H1 (cell line): Measurements from ENCODE around the gene LRP5. TPM values are rescaled to one million over a fixed set of nuclear protein-coding genes. Genes with fewer than 3 reads are reported as not detected.

Source experiments
- CTCF ChIA-PET: fragments of 300-600 bp; sonication (Branson Sonifier 250); formaldehyde crosslinking; loops from one replicate; lab custom pipeline; 2021; ENCODE audit not compliant: partially characterized antibody; lab: Charles Lee
- POLR2A ChIA-PET: fragments of 300-600 bp; sonication (Branson Sonifier 250); formaldehyde crosslinking; loops from one replicate; lab custom pipeline; 2021; ENCODE audit warnings: inconsistent platforms; ENCODE audit not compliant: partially characterized antibody; lab: Charles Lee
- DNase-seq, 2 experiments: peaks; one replicate each; pipeline versions ENCODE4 v3.0.0 to v3.0.0-alpha.2; 2010 to 2022; ENCODE audit warnings: low spot score in 2 of 2, low read depth in 1 of 2, mixed read lengths in 1 of 2
- FAIRE-seq: peaks from 2 replicates; lab custom pipeline; 2011; peaks lifted over from hg19 to GRCh38; lab: Jason Lieb, UNC
- H2AFZ ChIP-seq: 2 replicates; pipeline ENCODE4 v1.8.1; 2012; ENCODE audit warnings: low read length, inconsistent platforms
- H2AK5ac ChIP-seq: 2 replicates; pipeline ENCODE4 v1.6.1; 2013; ENCODE audit warnings: low read depth, low read length
- H2BK120ac ChIP-seq: replicated peaks from 2 replicates; pipeline ENCODE3; 2013; ENCODE audit warnings: low read depth, low read length, inconsistent platforms
- H2BK12ac ChIP-seq: 2 replicates; pipeline ENCODE4 v1.6.1; 2013; ENCODE audit warnings: low read depth, low read length
- H2BK15ac ChIP-seq: 2 replicates; pipeline ENCODE4 v1.6.1; 2013; ENCODE audit warnings: low read length
- H2BK20ac ChIP-seq: 2 replicates; pipeline ENCODE4 v1.6.1; 2013; ENCODE audit warnings: low read length
- H2BK5ac ChIP-seq: 2 replicates; pipeline ENCODE4 v1.6.1; 2013; ENCODE audit warnings: low read depth, low read length
- H3K14ac ChIP-seq: 2 replicates; pipeline ENCODE4 v1.6.1; 2013; ENCODE audit warnings: inconsistent platforms; ENCODE audit not compliant: insufficient read length
- H3K18ac ChIP-seq: 2 replicates; pipeline ENCODE4 v1.6.1; 2013; ENCODE audit warnings: low read length; ENCODE audit errors: extremely low read depth
- H3K23ac ChIP-seq: 2 replicates; pipeline ENCODE4 v1.6.1; 2013; ENCODE audit warnings: inconsistent platforms; ENCODE audit not compliant: insufficient read length
- H3K23me2 ChIP-seq: 2 replicates; pipeline ENCODE4 v1.6.1; 2013; ENCODE audit warnings: low read depth, low read length
- H3K27ac ChIP-seq: 2 replicates; pipeline ENCODE4 v1.6.1; 2011; ENCODE audit warnings: low read depth, low read length, inconsistent platforms
- H3K27me3 ChIP-seq, 4 experiments: replicated peaks in 1 of 4; 1 replicate in 1 of 4; 2 replicates in 3 of 4; pipeline versions ENCODE4 v1.6.1 to v1.8.1; 2011 to 2013; ENCODE audit warnings: low read length in 3 of 4, mild to moderate bottlenecking in 3 of 4, inconsistent platforms in 2 of 4, mixed read lengths in 2 of 4, moderate library complexity in 1 of 4; ENCODE audit not compliant: control insufficient read depth in 3 of 4, insufficient read depth in 3 of 4; ENCODE audit errors: extremely low read depth in 1 of 4
- H3K36me3 ChIP-seq, 4 experiments: 2 replicates each; pipeline versions ENCODE4 v1.6.1 to v1.8.1; 2011 to 2013; ENCODE audit warnings: mild to moderate bottlenecking in 4 of 4, low read length in 3 of 4, moderate library complexity in 2 of 4, control low read depth in 1 of 4, inconsistent platforms in 1 of 4; ENCODE audit not compliant: insufficient read depth in 4 of 4, control insufficient read depth in 2 of 4
- H3K4ac ChIP-seq: replicated peaks from 2 replicates; pipeline ENCODE3; 2013; ENCODE audit warnings: low read length, low read depth, mixed read lengths, inconsistent platforms; ENCODE audit not compliant: insufficient read length
- H3K4me1 ChIP-seq, 4 experiments: replicated peaks in 1 of 4; 1 replicate in 1 of 4; 2 replicates in 3 of 4; pipeline versions ENCODE4 v1.6.1 to v1.8.1; 2011 to 2013; ENCODE audit warnings: low read length in 3 of 4, inconsistent platforms in 2 of 4, mixed read lengths in 1 of 4; ENCODE audit not compliant: insufficient read depth in 4 of 4, control insufficient read depth in 3 of 4
- H3K4me2 ChIP-seq, 2 experiments: 2 replicates each; pipeline versions ENCODE4 v1.6.1 to v1.8.1; 2011 to 2013; ENCODE audit warnings: low read depth in 2 of 2, low read length in 2 of 2, control low read depth in 1 of 2, inconsistent platforms in 1 of 2, mild to moderate bottlenecking in 1 of 2; ENCODE audit not compliant: insufficient read depth in 1 of 2
- H3K4me3 ChIP-seq, 4 experiments: fragments of 200-600, 300-600 bp in 1 of 4; sonication (generic), shearing (Covaris generic), sonication (Bioruptor Twin) in 1 of 4; 2 replicates each; pipeline versions ENCODE4 v1.5.1 to v1.8.1; 2011 to 2016; ENCODE audit warnings: low read length in 4 of 4, low read depth in 3 of 4, control low read depth in 2 of 4, inconsistent platforms in 2 of 4, mild to moderate bottlenecking in 2 of 4, mixed read lengths in 1 of 4, moderate library complexity in 1 of 4; ENCODE audit not compliant: insufficient read depth in 2 of 4; ENCODE audit errors: extremely low read depth in 1 of 4
- H3K56ac ChIP-seq: replicated peaks from 2 replicates; pipeline ENCODE3; 2013; ENCODE audit warnings: low read depth, mild to moderate bottlenecking, mixed read lengths, low read length, inconsistent platforms; ENCODE audit not compliant: insufficient read length
- H3K79me1 ChIP-seq: 2 replicates; pipeline ENCODE4 v1.6.1; 2013; ENCODE audit warnings: low read depth, low read length, control low read depth
- H3K79me2 ChIP-seq, 2 experiments: 2 replicates each; pipeline versions ENCODE4 v1.6.1 to v1.8.1; 2012 to 2013; ENCODE audit warnings: low read length in 2 of 2, mild to moderate bottlenecking in 2 of 2, inconsistent platforms in 1 of 2; ENCODE audit not compliant: insufficient read depth in 2 of 2, control insufficient read depth in 1 of 2
- H3K9ac ChIP-seq, 4 experiments: replicated peaks in 1 of 4; 1 replicate in 1 of 4; 2 replicates in 3 of 4; pipeline versions ENCODE4 v1.6.1 to v1.8.1; 2011 to 2013; ENCODE audit warnings: low read depth in 3 of 4, low read length in 3 of 4, control low read depth in 2 of 4, mild to moderate bottlenecking in 2 of 4, moderate library complexity in 2 of 4, inconsistent platforms in 1 of 4; ENCODE audit errors: extremely low read depth in 1 of 4
- H3K9me3 ChIP-seq, 2 experiments: 2 replicates each; pipeline versions ENCODE4 v1.6.1 to v1.8.1; 2012 to 2013; ENCODE audit warnings: mild to moderate bottlenecking in 2 of 2, moderate library complexity in 2 of 2, control low read depth in 1 of 2, inconsistent platforms in 1 of 2, low read depth in 1 of 2, low read length in 1 of 2, mixed read lengths in 1 of 2; ENCODE audit not compliant: insufficient read depth in 2 of 2
- H4K20me1 ChIP-seq, 2 experiments: replicated peaks in 1 of 2; 2 replicates each; pipeline versions ENCODE3 to v1.8.1; 2011 to 2013; ENCODE audit warnings: inconsistent platforms in 2 of 2, low read length in 2 of 2, mild to moderate bottlenecking in 1 of 2; ENCODE audit not compliant: insufficient read depth in 2 of 2, control insufficient read depth in 1 of 2
- H4K5ac ChIP-seq: 2 replicates; pipeline ENCODE4 v1.6.1; 2013; ENCODE audit warnings: low read length, low read depth, mixed read lengths, inconsistent platforms; ENCODE audit not compliant: insufficient read length
- H4K8ac ChIP-seq: 2 replicates; pipeline ENCODE4 v1.8.0; 2013; ENCODE audit warnings: mild to moderate bottlenecking, moderate library complexity, low read length, inconsistent platforms; ENCODE audit not compliant: insufficient read depth; ENCODE audit errors: extremely low read depth
- H4K91ac ChIP-seq: replicated peaks from 2 replicates; pipeline ENCODE3; 2013; ENCODE audit warnings: low read length, mixed read lengths, inconsistent platforms; ENCODE audit not compliant: insufficient read length
- CHD2 ChIP-seq: IDR thresholded peaks from 2 replicates; pipeline ENCODE4 v1.6.1; 2012; ENCODE audit warnings: low read length, improper control_type of control experiment
- CTCF ChIP-seq, 3 experiments: IDR thresholded peaks; 1 replicate in 2 of 3; 2 replicates in 1 of 3; pipeline versions ENCODE4 v1.5.1 to v1.6.1; 2011; ENCODE audit warnings: low read length in 3 of 3, mild to moderate bottlenecking in 3 of 3, inconsistent platforms in 2 of 3, low read depth in 1 of 3, moderate library complexity in 1 of 3; ENCODE audit not compliant: insufficient read depth in 1 of 3; ENCODE audit errors: control extremely low read depth in 1 of 3
- EZH2 ChIP-seq: fragments of 200-600 bp; sonication (generic); IDR thresholded peaks from 2 replicates; pipeline ENCODE4 v1.7.1; 2012; ENCODE audit warnings: low read depth, mild to moderate bottlenecking, moderate library complexity, low read length, inconsistent platforms; ENCODE audit not compliant: severe bottlenecking
- KDM1A ChIP-seq: fragments of 200-600, 300-600 bp; sonication (generic); IDR thresholded peaks from 2 replicates; pipeline ENCODE4 v1.7.1; 2016; ENCODE audit warnings: mild to moderate bottlenecking, low read length, borderline replicate concordance
- POLR2A ChIP-seq, 2 experiments: IDR thresholded peaks; 1 replicate in 1 of 2; 2 replicates in 1 of 2; pipeline ENCODE4 v1.6.1; 2011; ENCODE audit warnings: low read depth in 2 of 2, low read length in 2 of 2, mild to moderate bottlenecking in 2 of 2; ENCODE audit errors: control extremely low read depth in 1 of 2
- RNF2 ChIP-seq: fragments of 200-900, 300-1000 bp; sonication (generic); IDR thresholded peaks from 2 replicates; pipeline ENCODE4 v1.7.1; 2016; ENCODE audit warnings: borderline replicate concordance, low read depth, mild to moderate bottlenecking, antibody characterized with exemption, low read length; ENCODE audit not compliant: poor library complexity, severe bottlenecking; ENCODE audit errors: missing control alignments
- SIX5 ChIP-seq: IDR thresholded peaks from 2 replicates; pipeline ENCODE4 v1.6.1; 2011; ENCODE audit warnings: mild to moderate bottlenecking, low read depth, low read length
- WGBS, 2 experiments: shearing (Covaris generic) in 1 of 2; methylation state at CpG; one replicate each; pipeline versions ENCODE4 v1.1.6 to v1.1.7; 2013 to 2015; ENCODE audit warnings: low lambda C conversion rate in 2 of 2, mixed read lengths in 2 of 2, inconsistent platforms in 1 of 2, low coverage in 1 of 2, missing lambda C conversion rate in 1 of 2; ENCODE audit not compliant: insufficient replicate concordance in 2 of 2, insufficient coverage in 1 of 2, insufficient read length in 1 of 2; ENCODE audit errors: extremely low coverage in 1 of 2, missing lambda C conversion rate in 1 of 2; 5-methylcytosine and 5-hydroxymethylcytosine counted together
- polyA plus RNA-seq, 7 experiments: library from polyadenylated mRNA; depleted of rRNA in 3 of 7; stranded (reverse) in 5 of 7; unstranded in 2 of 7; fragments of >200 nt in 5 of 7; fragments of 200-250 nt in 2 of 7; gene quantifications; 1 replicate in 5 of 7; 2 replicates in 1 of 7; 4 replicates in 1 of 7; pipeline versions ENCODE4 v1.2.1 to v1.2.3, GENCODE V29; 2011 to 2013; ENCODE audit warnings: missing spikeins in 2 of 7, mixed read lengths in 2 of 7
- total RNA-seq: library from RNA; stranded (reverse); fragmentation: NEBNext Ultra II Directional; extraction: Animal tissue kit (Norgen Biotek cat#: 25700); gene quantifications from 2 replicates; pipeline ENCODE4 v1.2.1, GENCODE V29; 2021

The LRP5 gene
- total and polyA plus RNA-seq, 2 of the 8 experiments (the other 6 are each of a cell fraction or from before 2014, with no cell fraction given): 19.0 to 38.9 TPM

DNA sequence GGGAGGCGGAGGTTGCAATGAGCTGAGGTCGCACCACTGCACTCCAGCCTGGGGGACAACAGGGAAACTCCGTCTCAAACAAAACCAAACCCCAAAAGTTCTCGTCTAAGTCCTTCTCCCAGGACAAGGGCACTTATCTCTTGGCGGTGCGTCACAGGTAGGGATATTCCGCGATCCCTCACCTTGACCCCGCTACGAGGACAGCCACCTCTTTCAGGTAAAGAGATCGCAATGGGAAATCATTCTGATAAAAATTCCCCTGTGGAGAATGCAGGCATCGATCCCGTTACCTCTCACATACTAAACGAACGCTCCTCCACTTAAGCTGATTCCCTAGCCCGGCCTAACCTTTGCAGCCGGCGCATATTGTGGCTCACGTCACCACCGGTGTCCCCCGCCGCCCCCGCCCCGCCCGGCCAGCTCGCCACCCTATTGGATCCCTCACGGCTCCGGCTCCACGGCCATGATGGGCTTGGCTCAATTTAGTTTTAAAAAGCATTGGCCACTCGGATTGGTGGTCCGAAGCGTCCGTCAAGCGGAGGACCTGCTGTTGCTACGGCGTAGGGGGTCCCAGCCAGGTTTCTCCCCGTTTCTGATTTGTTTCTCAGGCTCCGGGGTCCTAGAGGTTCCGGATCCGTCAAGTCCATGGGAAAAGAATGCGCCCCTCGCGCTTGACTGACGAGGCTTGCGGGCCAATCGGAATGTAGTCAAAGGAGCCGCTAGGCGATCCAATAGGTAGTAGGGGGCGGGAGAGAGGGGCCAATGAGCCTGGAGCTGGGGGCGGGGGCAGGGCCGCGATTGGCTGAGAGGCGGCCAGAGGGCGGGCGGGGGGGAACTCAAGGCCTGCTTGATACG, 147.7 kb downstream of the LRP5 start:
- Histone ChIP-seq H4K20me1 (peaks cover 22 to 23% of the 10 kb centered on the region in 2 experiments), H2AK5ac (no peak overlapping the region), H3K27ac (peak overlapping the region; percentile 97), H2AFZ (no peak overlapping the region), H2BK15ac (no peak overlapping the region), H3K14ac (no peak overlapping the region), H3K18ac (peak overlapping the region; percentile 71), H4K91ac (no peak overlapping the region), H2BK20ac (no peak overlapping the region), H4K5ac (peak overlapping the region; percentile 51), H3K27me3 (no peaks in the 10 kb centered on the region), H3K9ac (peak overlapping the region in 3 of 4 experiments; percentile 77 to 97 (median 93); a peak in 6 of 7 replicates), H3K4me1 (peaks cover 0 to 8% (median 3%) of the 10 kb centered on the region in 4 experiments; a peak in 5 of 7 replicates), H3K36me3 (no peaks in the 10 kb centered on the region; a peak in 2 of 8 replicates), H4K8ac (peak overlapping the region; percentile 99; the same call in 1 of the 2 replicates), H3K79me2 (peaks cover 40 to 43% of the 10 kb centered on the region in 2 experiments), H3K79me1 (peaks cover 6% of the 10 kb centered on the region), H3K56ac (no peak overlapping the region), H2BK5ac (peak overlapping the region; percentile 75), H2BK12ac (no peak overlapping the region), H3K9me3 (no peaks in the 10 kb centered on the region), H3K4ac (no peak overlapping the region), H3K23ac (no peak overlapping the region), H3K4me2 (peak overlapping the region; percentile 53 to 66), H3K4me3 (peak overlapping the region; percentile 92 to 99 (median 95)), H3K23me2 (peaks cover 12% of the 10 kb centered on the region), H2BK120ac (no peak overlapping the region)
- DNase-seq (peak; percentile 97 to 98), FAIRE-seq (no peak)
- ChIA-PET POLR2A (interaction anchor here (0.9 to 2.1 kb wide), 10 partner anchors 9 to 246 kb away, joined by 3 to 8 read pairs (median 4); partner anchors contain the start of gene C11orf24), CTCF (interaction anchor here (0.6 to 2.2 kb wide), 4 partner anchors 12 to 1149 kb away, joined by 3 to 8 read pairs (median 4); no protein-coding TSS in a partner anchor)
- 5% methylated on average over 43 of the region's 56 CpGs; no CpG with 5 or more reads in 1 of the 2 experiments for WGBS, 2 experiments
- TF ChIP-seq POLR2A (IDR thresholded peaks at IDR 0.05; ENCODE audit: control extremely low read depth in 1 of 2, low read depth in 2 of 2, low read length in 2 of 2) (peak in 1 of 2 experiments; percentile 64; a peak in 1 of 3 replicates), SIX5 (no peak), EZH2 (no peak), CHD2 (peak; percentile 79), KDM1A (peak; percentile 30; the same call in 1 of the 2 replicates), CTCF (IDR thresholded peaks at IDR 0.05; ENCODE audit: control extremely low read depth in 1 of 3, insufficient read depth in 1 of 3, low read depth in 1 of 3, low read length in 3 of 3) (no peak), RNF2 (no peak)
